ENCODE results near the gene PCID2.

Gene PCID2

DNA sequence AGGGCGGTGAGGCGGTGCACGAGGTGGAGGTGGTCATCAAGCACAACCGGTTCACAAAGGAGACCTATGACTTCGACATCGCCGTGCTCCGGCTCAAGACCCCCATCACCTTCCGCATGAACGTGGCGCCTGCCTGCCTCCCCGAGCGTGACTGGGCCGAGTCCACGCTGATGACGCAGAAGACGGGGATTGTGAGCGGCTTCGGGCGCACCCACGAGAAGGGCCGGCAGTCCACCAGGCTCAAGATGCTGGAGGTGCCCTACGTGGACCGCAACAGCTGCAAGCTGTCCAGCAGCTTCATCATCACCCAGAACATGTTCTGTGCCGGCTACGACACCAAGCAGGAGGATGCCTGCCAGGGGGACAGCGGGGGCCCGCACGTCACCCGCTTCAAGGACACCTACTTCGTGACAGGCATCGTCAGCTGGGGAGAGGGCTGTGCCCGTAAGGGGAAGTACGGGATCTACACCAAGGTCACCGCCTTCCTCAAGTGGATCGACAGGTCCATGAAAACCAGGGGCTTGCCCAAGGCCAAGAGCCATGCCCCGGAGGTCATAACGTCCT, 59.4 kb downstream of the PCID2 start:
- DNase-seq (ENCODE audit: low read depth) = no peak

DNA sequence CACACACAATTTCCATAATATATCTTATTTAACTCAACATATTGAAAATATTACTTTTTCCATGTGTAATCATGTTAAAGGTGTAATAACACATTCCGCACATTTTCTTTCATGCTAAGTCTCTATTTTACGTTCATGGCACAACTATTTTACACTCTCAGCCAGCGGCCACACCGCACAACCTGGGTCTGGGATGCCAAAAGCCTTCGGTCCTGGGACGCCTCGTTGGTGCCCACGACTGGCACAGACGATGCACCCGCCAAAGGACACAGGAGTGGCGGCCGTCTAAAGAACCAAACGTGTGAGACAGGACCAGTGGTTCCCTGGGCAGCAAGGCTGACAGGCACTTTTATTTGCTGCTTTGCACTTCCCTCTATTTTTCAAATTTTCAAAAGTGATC, 60.1 kb downstream of the PCID2 start:
- DNase-seq (ENCODE audit: low read depth) = no peak

DNA sequence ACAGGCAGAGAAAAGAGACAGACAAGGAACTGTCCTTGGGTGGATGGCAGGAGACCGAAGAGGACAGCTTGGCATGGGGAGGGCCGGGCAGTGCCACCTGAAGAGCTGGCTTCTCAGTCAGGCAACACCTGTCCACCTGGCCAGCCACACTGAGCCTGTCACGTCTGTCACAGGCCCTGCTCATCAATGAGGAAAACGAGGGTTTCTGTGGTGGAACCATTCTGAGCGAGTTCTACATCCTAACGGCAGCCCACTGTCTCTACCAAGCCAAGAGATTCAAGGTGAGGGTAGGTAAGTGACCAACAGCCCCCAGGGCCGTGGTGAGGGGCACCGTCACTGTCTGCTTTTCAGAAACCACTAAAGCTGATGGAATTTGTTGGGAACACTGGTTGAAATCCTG, 61.3 kb downstream of the PCID2 start:
- no peak for DNase-seq (ENCODE audit: low read depth)

DNA sequence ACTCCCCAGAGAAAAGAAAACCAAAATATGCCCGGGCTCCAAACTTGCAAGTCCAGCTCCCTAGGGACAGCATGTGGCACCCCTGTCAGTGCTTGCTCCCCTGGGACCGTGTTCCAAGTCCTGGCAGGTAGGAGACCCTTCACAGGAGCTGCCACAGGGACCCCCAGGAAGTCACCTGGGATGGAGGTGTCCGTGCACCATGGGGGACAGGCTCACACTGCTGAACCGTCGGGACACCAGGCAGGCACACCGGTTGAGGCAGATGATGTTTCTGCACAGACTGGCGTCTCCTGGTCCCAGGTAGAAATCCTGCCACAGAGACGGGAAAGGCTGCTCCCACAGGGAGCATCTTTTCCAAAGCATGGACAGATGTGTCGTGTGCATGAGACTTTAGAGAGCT, 61.7 kb downstream of the PCID2 start:
- DNase-seq (ENCODE audit: low read depth) = no peak

DNA sequence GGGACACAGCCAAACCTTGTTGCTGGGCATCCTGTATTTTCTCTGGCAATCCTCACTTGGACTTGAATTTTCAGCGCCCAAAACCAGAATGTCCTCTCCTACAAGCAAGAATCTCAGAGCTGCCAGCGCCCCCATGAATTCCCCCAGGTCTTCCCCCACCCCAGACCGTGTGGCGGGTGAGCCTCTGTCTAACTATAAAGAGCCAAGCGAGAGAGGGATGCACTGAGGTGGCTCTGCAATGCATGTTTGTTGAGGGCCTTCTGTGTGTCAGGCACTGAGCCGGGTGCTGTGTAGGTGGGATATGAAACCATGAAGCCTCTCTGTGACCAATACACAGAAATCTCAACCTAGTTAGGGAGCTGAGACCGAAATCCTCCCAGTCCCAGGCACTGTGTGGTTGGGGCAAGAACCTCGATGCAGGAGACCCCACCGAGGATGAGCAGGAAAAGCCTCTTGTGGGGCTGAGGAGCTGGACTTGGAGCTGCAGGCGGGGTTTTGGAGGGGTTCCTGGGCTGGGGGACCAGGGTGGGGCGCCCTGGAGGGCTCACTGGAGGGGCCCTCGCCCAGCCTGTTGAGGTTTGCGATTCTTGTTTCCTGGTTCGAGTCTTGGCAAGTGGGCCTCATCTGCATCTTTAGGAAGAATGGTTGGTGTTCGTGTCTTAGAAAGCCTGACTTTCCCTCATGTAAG, 62.4 kb downstream of the PCID2 start:
- DNase-seq (ENCODE audit: low read depth) = no peak

DNA sequence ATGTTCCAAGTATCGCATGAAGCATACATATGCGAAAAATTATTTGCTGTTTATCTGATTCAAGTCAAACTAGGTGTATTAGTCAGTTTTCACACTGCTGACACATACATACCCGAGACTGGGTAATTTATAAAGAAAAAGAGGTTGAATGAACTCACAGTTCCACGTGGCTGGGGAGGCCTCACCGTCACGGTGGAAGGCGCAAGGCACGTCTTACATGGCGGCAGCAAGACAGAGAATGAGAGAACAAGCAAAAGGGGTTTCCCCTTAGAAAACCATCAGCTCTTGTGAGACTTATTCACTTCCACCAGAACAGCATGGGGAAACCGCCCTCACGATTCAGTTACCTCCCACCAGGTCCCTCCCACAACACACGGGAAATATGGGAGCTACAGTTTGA, 63.0 kb downstream of the PCID2 start:
- no peak for DNase-seq (ENCODE audit: low read depth)

DNA sequence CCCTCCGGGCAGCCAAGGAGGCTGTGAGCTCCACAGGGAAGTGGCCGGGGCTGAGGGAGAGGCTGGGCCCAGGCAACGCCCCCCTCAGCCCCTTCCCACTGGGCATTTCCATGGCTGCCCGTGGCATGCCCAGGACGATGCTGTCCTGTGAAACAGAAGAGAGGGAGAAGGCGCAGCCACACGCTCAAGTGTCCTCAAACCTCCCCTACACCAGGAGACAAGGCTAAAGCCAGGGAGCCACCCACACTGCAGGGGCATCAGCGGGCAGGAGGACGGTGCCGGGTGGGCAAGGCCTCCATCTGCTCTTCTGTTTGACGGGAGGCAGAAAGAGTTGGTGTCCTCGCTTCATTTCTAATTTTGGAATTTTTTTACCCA, 64.2 kb downstream of the PCID2 start:
- DNase-seq (ENCODE audit: low read depth) = no peak

DNA sequence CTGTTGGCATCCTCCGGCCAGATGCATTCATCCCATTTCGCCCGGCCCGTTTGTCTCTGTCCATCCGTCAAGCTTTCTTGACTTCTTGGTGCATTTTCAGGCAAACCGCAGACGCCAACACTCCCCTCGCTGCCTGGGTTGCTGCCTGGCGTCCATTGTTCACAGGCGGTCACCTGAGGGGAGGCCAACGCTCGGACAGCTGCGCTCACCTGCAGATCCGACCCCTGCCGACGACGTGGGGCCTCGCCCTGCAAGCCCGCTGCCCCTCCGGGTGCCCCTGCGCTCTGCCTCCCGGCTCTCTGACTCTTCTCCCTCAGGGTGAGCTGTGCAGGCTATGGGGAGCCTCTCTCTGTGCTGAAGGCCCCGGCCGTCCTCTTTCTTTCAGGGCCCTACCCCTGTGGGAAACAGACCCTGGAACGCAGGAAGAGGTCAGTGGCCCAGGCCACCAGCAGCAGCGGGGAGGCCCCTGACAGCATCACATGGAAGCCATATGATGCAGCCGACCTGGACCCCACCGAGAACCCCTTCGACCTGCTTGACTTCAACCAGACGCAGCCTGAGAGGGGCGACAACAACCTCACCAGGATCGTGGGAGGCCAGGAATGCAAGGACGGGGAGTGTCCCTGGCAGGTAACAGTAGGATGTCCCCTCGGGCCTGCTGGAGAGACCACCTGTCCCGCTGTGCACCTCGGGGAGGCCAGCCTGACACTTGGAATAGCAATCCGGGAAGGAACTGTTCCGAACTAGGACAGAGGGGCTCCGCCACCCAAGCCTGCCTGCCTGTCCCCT, 64.8 kb downstream of the PCID2 start:
- DNase-seq (ENCODE audit: low read depth) = no peak

DNA sequence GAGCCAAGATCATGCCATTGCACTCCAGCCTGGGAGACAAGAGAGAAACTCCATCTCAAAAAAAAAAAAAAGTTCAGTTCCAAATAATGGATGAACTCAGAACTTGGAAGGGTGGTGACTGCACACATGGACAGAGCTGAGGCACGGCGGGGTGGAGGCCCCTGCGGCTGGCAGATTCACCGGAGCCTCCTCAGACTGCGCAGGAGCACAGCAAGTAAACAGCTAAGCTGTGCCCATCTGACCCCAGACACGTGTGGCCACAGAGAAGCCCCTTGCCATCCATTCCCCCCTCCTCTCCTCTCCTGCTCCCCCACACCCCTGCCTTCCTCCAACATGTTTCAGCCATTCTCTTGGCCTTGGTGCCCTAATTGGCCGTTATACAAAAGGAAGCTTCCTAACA, 65.6 kb downstream of the PCID2 start:
- DNase-seq (ENCODE audit: low read depth) = no peak

DNA sequence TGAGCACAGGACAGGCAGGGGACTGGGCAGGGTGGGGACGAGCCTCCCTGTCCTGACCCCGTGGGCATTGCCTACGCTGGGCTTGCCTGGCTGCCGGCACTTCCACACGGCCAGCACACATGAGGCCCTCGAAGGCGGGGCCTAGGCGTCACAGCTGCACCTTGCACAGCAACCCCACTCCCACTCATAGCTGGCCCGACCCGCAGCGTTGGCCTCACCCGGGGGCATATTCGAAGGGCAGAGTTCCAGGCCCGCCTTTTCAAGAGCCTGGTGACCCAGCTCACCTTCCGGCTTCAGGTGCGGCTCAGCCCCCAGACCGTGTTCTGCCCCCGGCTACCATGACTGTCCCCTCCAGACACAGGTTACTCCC, 66.9 kb downstream of the PCID2 start:
- DNase-seq (ENCODE audit: low read depth) = no peak

DNA sequence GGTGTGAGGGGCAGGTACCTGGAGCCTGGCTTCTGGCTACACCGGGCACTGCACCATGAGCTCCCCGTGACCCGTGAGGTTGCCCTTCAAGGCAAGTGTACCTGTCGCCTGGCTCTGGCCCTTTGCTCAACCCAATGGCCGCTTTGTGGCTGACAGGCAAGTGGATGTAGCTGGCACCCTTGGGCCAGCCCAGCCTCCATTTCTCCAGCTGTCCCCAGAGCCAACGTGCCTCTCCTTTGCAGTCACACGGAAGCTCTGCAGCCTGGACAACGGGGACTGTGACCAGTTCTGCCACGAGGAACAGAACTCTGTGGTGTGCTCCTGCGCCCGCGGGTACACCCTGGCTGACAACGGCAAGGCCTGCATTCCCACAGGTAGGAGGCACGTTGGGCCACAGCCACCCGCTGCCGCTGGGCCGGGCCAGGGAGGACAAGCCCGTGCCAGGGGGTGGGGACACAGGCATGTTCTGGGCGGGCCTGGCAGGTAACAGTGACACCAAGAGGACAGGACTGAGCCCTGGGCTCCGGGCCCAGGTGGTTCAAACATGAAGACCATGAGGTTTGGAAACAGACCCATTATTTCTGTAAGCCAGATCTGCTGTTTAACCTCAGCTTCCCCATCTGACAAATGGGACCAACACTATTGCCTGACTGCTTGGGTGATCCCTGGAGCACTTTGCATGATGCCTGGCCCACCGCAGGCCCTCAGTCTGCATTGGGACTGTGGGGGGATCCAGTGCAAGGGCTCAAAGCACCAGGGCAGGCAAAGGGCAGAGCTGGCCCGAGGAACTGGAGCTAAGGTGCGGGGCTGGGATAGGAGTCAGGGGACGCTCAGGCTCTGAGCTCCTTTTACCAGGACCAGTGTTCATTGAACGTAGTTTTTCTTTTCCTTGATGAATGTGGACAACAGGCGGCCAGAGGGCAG, 67.5 kb downstream of the PCID2 start:
- DNase-seq (ENCODE audit: low read depth) = no peak

DNA sequence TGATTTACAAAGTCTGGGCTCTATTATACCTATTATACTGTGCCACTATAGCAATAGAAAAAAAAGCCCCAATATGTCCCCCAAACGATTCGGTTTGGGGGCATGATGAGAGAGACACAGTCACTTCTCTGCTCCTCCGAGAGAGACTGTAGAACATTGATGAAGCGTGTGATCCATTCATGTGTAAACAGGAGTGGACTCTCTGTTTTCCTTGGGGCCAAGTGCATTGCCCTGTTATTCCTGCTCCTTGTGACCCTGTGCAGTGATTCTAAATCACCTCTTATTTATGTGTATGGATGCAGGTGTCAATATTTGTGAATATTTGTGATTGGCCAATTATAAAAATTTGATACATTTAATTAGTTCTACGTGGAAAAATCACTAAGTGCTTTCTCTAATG, 68.9 kb downstream of the PCID2 start:
- no peak for DNase-seq (ENCODE audit: low read depth)

DNA sequence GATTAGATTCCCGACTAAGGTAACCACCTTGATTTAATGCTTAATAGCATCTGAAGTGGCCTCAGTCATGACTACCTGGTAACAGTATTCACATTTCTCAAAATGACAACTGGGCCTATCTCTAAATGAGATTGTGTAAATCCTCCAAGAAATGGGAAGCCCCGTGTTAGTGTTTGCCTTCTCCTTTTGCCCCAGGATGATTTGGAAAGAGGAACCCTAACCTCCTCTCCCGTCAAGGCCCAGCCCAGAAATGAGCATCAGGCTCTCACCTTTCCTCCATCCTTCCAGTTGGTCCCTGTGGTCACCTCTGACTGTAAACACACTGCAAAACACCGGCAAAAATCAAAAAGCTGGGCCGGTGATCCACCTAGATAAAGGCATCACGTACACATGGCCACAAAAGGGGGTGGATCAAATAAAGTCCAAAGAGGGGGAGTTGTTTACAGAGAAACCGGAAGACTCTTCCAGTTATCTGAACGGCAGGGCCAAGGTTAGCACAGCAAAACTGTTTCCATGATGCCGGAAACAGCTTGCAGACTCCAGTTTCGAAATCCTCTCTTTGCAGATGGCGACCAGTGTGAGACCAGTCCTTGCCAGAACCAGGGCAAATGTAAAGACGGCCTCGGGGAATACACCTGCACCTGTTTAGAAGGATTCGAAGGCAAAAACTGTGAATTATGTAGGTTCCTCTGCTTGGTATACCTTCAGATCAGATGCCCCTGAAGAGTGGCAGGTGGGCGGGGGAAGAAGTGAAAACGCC, 69.5 kb downstream of the PCID2 start:
- no peak for DNase-seq (ENCODE audit: low read depth)

DNA sequence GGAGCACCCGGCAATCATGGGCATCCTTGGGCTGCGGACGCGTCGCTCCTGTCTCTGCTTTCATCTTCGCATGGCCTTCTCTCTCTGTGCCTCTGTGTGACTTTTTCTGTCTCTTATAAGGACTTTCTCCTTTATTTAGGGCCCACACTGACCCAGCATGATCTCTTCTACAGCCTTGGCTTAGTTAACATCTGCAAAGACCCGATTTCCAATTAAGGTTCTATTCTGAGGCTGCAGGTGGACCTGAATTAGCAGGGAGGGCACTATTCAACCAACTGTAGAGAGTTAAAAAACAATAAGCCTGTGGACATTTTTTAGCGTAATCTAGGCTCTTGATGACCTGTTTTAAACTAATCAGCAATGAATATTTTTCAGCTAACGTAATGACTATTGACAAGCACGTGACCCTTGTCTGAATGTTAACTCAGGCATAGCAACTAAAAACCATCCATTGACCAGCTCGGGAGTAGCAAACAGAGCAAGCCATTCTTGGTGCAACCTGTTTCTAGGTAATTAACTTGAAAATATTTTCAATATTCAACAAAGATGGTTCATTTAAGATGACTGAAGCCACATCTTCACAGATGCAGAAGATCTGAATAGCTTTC, 70.7 kb downstream of the PCID2 start:
- DNase-seq (ENCODE audit: low read depth) = no peak

DNA sequence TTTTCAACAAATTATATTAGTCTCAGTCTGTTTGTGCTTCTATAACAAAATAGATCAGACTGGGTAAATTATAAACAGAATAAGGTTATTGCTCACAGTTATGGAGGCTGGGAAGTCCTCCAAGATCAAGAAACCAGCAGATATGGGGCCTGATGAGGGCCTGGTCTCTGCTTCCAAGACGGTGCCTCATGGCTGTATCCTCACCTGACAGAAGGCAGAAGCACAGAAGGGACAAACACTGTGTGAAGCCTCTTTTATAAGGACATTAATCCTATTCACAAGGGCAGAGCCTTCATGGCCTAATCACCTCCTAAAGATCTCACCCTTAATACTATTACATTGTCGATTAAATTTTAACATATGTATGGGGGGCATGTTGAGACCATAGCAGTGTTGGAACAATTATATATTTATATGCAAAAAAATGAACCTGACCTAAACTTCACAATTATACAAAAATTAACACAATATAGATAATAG, 73.1 kb downstream of the PCID2 start:
- DNase-seq (ENCODE audit: low read depth) = no peak

DNA sequence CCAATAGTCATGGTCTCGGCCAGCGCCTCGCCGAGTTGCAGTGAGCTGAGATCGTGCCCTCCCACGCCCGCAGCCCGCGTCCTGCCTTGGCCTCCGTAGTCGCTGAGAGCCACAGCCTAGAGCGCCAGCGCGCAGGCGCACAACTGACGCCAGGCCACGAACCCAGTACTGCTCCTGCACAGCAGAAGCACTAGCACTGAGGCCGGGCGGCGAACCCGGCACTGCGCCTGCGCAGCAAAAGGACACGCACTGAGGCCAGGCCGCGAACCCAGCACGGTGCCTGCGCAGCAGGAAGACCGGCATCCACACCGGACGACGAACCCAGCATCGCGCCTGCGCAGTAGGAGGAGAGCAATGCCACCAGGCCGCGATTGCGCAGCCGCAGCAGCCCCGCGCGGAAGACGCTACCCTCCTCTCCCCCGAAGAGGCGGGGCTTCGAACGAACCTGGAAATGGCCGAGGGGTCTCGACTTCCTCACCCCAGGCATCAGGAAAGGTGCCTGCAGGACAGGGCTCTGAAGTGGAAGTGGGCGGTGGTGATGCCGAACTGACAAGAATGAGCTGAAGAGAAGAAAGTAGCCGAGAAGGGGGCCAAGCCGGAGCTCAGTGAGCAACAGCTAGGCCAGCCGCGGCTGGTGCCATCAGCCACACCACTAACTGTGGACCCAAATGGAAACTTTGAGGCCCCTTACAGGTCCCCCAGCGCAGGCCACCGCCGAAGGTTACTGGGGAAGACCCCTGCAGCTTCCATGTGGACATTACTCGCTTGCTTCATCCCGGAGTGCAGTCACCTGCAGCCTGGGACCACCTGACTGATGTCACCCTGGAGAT, 78.3 kb downstream of the PCID2 start:
- no peak for DNase-seq (ENCODE audit: low read depth)

DNA sequence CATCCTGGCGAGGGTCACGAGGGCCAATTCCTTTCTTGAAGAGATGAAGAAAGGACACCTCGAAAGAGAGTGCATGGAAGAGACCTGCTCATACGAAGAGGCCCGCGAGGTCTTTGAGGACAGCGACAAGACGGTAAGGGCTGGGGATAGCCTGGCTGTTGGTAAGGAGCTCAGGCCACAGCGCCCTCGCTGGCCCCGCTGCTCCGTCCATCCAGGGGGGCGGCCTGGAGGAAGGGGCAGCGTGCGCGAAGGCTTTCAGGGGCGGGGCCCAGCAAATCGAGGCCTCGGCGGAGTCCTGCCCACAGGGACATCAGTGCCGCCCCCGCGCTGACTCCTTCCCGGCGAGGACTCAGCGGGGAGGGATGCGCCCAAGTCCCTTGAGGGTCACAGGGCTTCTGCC, 79.0 kb downstream of the PCID2 start:
- DNase-seq (ENCODE audit: low read depth) = no peak
